DOHH2 (cell line): ENCODE data around the gene MUC2.
"Not testable (repeated sequence)": the region's sequence is repeated elsewhere in the genome, so short reads cannot be mapped to it uniquely, and the experiment has no call there.

Experiments
- CTCF ChIP-seq: fragments of 200-600 bp; sonication (generic); IDR thresholded peaks from one replicate; pipeline ENCODE4 v1.5.1; 2014; ENCODE audit warnings: antibody characterized with exemption, mild to moderate bottlenecking, low read depth, low read length; ENCODE audit not compliant: poor library complexity, severe bottlenecking
- EZH2phosphoT487 ChIP-seq: fragments of 200-600 bp; sonication (generic); IDR thresholded peaks from 2 replicates; pipeline ENCODE4 v1.6.1; 2017; ENCODE audit warnings: borderline replicate concordance, mild to moderate bottlenecking, antibody characterized with exemption, low read length, moderate library complexity, mixed read lengths

GRCh38 chr11:1115292-1115691, 40.6 kb downstream of the MUC2 start:
- TF ChIP-seq CTCF, EZH2phosphoT487: not testable (repeated sequence)
